DMS153 (cell line): ENCODE data around the gene RCSD1.

ENCODE experiments used
- DNase-seq: peaks from one replicate; lab custom pipeline; 2025; lab: John Stamatoyannopoulos, UW

RCSD1 gene

GRCh38 chr1:167742392-167743057, 112.5 kb downstream of the RCSD1 start:
- peak; percentile 9 for DNase-seq

- no peak for DNase-seq
Observed at GRCh38 chr1:167744901-167745300, 114.9 kb downstream of the RCSD1 start.

GRCh38 chr1:167746013-167746672, 116.1 kb downstream of the RCSD1 start:
- DNase-seq, result no peak

GRCh38 chr1:167746988-167747655, 117.1 kb downstream of the RCSD1 start:
- DNase-seq, result no peak

- DNase-seq, result no peak
Observed at GRCh38 chr1:167747988-167748387, 118.0 kb downstream of the RCSD1 start.

GRCh38 chr1:167748906-167749305, 118.9 kb downstream of the RCSD1 start:
- DNase-seq, result no peak

GRCh38 chr1:167749741-167750140, 119.7 kb downstream of the RCSD1 start:
- no peak for DNase-seq

- DNase-seq, result no peak
Observed at GRCh38 chr1:167750641-167751040, 120.6 kb downstream of the RCSD1 start.

- no peak for DNase-seq
Observed at GRCh38 chr1:167751676-167752075, 121.6 kb downstream of the RCSD1 start.

GRCh38 chr1:167752219-167752985, 122.4 kb downstream of the RCSD1 start:
- DNase-seq, result no peak

- no peak for DNase-seq
Observed at GRCh38 chr1:167755654-167756053, 125.6 kb downstream of the RCSD1 start.
